HEK293 (cell line): Measurements from ENCODE around the gene ETV6.

ENCODE experiments used
- CTCF ChIA-PET: fragments of 350-600 bp; formaldehyde crosslinking; extraction: SDS; loops from one replicate; lab custom pipeline; 2021; ENCODE audit warnings: antibody characterized with exemption; lab: Yijun Ruan, JAX
- POLR2A ChIA-PET: fragments of 300-600 bp; formaldehyde crosslinking; extraction: SDS; loops from one replicate; lab custom pipeline; 2020; ENCODE audit warnings: antibody characterized with exemption, inconsistent platforms; lab: Yijun Ruan, JAX
- H3K27ac ChIP-seq: fragments of 200-500 bp; sonication (Bioruptor generic); 2 replicates; pipeline ENCODE4 v1.5.1; 2014; ENCODE audit warnings: low read depth, low read length, control low read depth, inconsistent platforms; ENCODE audit errors: extremely low read depth
- H3K36me3 ChIP-seq, 2 experiments: fragments of 200-500 bp in 1 of 2; sonication (Bioruptor generic) in 1 of 2; 1 replicate in 1 of 2; 2 replicates in 1 of 2; pipeline ENCODE4 v1.5.1; 2014 to 2017; ENCODE audit warnings: inconsistent platforms in 2 of 2, low read length in 2 of 2; ENCODE audit not compliant: control insufficient read depth in 2 of 2, insufficient read depth in 1 of 2
- H3K4me1 ChIP-seq: fragments of 200-500 bp; sonication (Bioruptor generic); 2 replicates; pipeline ENCODE4 v1.5.1; 2014; ENCODE audit warnings: mild to moderate bottlenecking, low read length, inconsistent platforms; ENCODE audit not compliant: control insufficient read depth, insufficient read depth
- H3K4me3 ChIP-seq: 2 replicates; pipeline ENCODE4 v1.5.1; 2011; ENCODE audit warnings: low read depth, mild to moderate bottlenecking, control low read depth, low read length, moderate library complexity
- H3K9me3 ChIP-seq: fragments of 200-500 bp; sonication (Bioruptor generic); 2 replicates; pipeline ENCODE4 v1.5.1; 2014; ENCODE audit warnings: low read depth, low read length, inconsistent platforms; ENCODE audit not compliant: control insufficient read depth, insufficient read depth
- GLI4 ChIP-seq: fragments of 450-650 bp; formaldehyde crosslinking; IDR thresholded peaks from 2 replicates; pipeline ENCODE4 v1.5.1; 2016; ENCODE audit warnings: missing biosample characterization, missing genetic modification characterization
- HOXC10 ChIP-seq: sonication (generic); formaldehyde crosslinking; IDR thresholded peaks from 2 replicates; pipeline ENCODE4 v1.8.1; 2023; ENCODE audit warnings: mild to moderate bottlenecking, missing genetic modification reagents
- ZBTB49 ChIP-seq: fragments of 450-650 bp; formaldehyde crosslinking; IDR thresholded peaks from 2 replicates; pipeline ENCODE4 v1.5.1; 2016; ENCODE audit warnings: missing biosample characterization, missing genetic modification characterization, low read depth
- ZBTB8A ChIP-seq: fragments of 450-650 bp; formaldehyde crosslinking; IDR thresholded peaks from 2 replicates; pipeline ENCODE4 v1.5.1; 2016; ENCODE audit warnings: missing biosample characterization, missing genetic modification characterization
- ZNF148 ChIP-seq: fragments of 450-650 bp; formaldehyde crosslinking; IDR thresholded peaks from 2 replicates; pipeline ENCODE4 v1.5.0; 2017; ENCODE audit warnings: missing biosample characterization, missing genetic modification characterization, borderline replicate concordance
- ZNF24 ChIP-seq: fragments of 450-650 bp; formaldehyde crosslinking; IDR thresholded peaks from 2 replicates; pipeline ENCODE4 v1.5.1; 2016; ENCODE audit warnings: missing biosample characterization, missing genetic modification characterization
- ZNF311 ChIP-seq: fragments of 450-650 bp; formaldehyde crosslinking; IDR thresholded peaks from 2 replicates; pipeline ENCODE4 v1.5.1; 2017; ENCODE audit warnings: missing biosample characterization, missing genetic modification characterization, borderline replicate concordance
- ZNF335 ChIP-seq: fragments of 450-650 bp; formaldehyde crosslinking; conservative IDR thresholded peaks from 2 replicates; pipeline ENCODE4 v1.5.1; 2016; ENCODE audit warnings: missing biosample characterization, missing genetic modification characterization
- ZNF354C ChIP-seq: fragments of 450-650 bp; formaldehyde crosslinking; IDR thresholded peaks from 2 replicates; pipeline ENCODE4 v1.5.1; 2016; ENCODE audit warnings: missing biosample characterization, missing genetic modification characterization, low read depth, borderline replicate concordance
- ZNF366 ChIP-seq: fragments of 450-650 bp; formaldehyde crosslinking; conservative IDR thresholded peaks from 2 replicates; pipeline ENCODE4 v1.5.1; 2016; ENCODE audit warnings: missing biosample characterization, missing genetic modification characterization
- ZNF518A ChIP-seq: fragments of 450-650 bp; formaldehyde crosslinking; conservative IDR thresholded peaks from 2 replicates; pipeline ENCODE4 v1.5.1; 2016; ENCODE audit warnings: low read depth, missing biosample characterization, missing genetic modification characterization
- ZNF624 ChIP-seq: fragments of 450-650 bp; formaldehyde crosslinking; IDR thresholded peaks from 2 replicates; pipeline ENCODE4 v1.5.1; 2017; ENCODE audit warnings: missing biosample characterization, missing genetic modification characterization
- ZNF639 ChIP-seq: fragments of 450-650 bp; formaldehyde crosslinking; IDR thresholded peaks from 2 replicates; pipeline ENCODE4 v1.5.1; 2016; ENCODE audit warnings: missing biosample characterization, missing genetic modification characterization
- ZNF677 ChIP-seq: fragments of 450-650 bp; IDR thresholded peaks from 2 replicates; pipeline ENCODE4 v1.5.0; 2018; ENCODE audit warnings: missing biosample characterization, mild to moderate bottlenecking, missing genetic modification characterization, moderate library complexity
- TF ChIP-seq, protein P1 (sequence below): fragments of 450-650 bp; formaldehyde crosslinking; IDR thresholded peaks from 2 replicates; pipeline ENCODE4 v1.5.1; 2017; ENCODE audit warnings: missing biosample characterization, missing genetic modification characterization
- TF ChIP-seq, protein P2 (sequence below): fragments of 450-650 bp; formaldehyde crosslinking; IDR thresholded peaks from 2 replicates; pipeline ENCODE4 v1.5.1; 2017; ENCODE audit warnings: missing biosample characterization, missing genetic modification characterization

Gene ETV6

GRCh38 chr12:11668611-11669010 is 19.1 kb downstream of the ETV6 start (continued):
- TF ChIP-seq ZNF518A (tag by site-specific recombination) (no peak), ZNF677 (tag by site-specific recombination) (no peak), GLI4 (tag by site-specific recombination) (no peak)

DNA sequence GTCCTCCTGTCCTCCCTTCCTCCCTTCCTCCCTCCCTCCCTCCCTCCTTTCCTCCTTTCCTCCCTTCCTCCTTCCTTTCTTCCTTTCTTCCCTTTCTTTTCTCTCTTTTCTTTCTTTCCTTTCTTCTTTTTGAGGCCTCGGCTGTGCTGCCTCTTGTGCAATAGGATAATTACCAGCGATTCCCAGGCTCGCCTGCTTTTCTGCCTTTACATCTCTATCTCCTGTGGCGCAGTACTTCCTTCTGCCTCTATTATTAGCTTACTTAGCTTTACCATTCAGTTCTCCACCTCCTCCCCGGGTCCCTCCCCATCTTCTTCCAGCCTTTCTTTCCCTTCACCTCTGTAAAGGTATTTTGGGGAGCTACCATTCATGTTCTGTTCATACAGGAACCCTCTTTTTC is 19.9 kb downstream of the ETV6 start:
- H3K36me3 ChIP-seq = no peaks in the 10 kb centered on the region
- no peaks in the 10 kb centered on the region for H3K4me1 ChIP-seq
- POLR2A ChIA-PET = no interaction called here
- no peaks in the 10 kb centered on the region for H3K9me3 ChIP-seq
- CTCF ChIA-PET = interaction anchor here (1.0 to 1.1 kb wide), 2 partner anchors 10 to 13 kb away, joined by 3 to 4 read pairs; no protein-coding TSS in a partner anchor
- no peak overlapping the region for H3K4me3 ChIP-seq
- TF ChIP-seq ZBTB49 = no peak
- TF ChIP-seq ZNF366 = peak; percentile 68
- TF ChIP-seq ZBTB8A (tag by site-specific recombination) = no peak
- no peak for TF ChIP-seq ZNF335 (tag by site-specific recombination)
- TF ChIP-seq ZNF639 = no peak
- no peak overlapping the region for H3K27ac ChIP-seq

- ChIA-PET POLR2A (no interaction called here), CTCF (no interaction called here)
- no peaks in the 10 kb centered on the region for H3K4me1 ChIP-seq
- H3K27ac ChIP-seq = no peak overlapping the region
- H3K36me3 ChIP-seq = no peaks in the 10 kb centered on the region
- H3K9me3 ChIP-seq = no peaks in the 10 kb centered on the region
- H3K4me3 ChIP-seq = no peak overlapping the region
- TF ChIP-seq, protein P1, sequence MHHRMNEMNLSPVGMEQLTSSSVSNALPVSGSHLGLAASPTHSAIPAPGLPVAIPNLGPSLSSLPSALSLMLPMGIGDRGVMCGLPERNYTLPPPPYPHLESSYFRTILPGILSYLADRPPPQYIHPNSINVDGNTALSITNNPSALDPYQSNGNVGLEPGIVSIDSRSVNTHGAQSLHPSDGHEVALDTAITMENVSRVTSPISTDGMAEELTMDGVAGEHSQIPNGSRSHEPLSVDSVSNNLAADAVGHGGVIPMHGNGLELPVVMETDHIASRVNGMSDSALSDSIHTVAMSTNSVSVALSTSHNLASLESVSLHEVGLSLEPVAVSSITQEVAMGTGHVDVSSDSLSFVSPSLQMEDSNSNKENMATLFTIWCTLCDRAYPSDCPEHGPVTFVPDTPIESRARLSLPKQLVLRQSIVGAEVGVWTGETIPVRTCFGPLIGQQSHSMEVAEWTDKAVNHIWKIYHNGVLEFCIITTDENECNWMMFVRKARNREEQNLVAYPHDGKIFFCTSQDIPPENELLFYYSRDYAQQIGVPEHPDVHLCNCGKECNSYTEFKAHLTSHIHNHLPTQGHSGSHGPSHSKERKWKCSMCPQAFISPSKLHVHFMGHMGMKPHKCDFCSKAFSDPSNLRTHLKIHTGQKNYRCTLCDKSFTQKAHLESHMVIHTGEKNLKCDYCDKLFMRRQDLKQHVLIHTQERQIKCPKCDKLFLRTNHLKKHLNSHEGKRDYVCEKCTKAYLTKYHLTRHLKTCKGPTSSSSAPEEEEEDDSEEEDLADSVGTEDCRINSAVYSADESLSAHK (tag by site-specific recombination) = no peak
- TF ChIP-seq ZNF24 (tag by site-specific recombination) (no peak), ZNF311 (tag by site-specific recombination) (no peak), ZNF354C (tag by site-specific recombination) (no peak), HOXC10 (no peak), ZNF624 (tag by site-specific recombination) (no peak), ZNF148 (no peak)
- TF ChIP-seq, protein P2, sequence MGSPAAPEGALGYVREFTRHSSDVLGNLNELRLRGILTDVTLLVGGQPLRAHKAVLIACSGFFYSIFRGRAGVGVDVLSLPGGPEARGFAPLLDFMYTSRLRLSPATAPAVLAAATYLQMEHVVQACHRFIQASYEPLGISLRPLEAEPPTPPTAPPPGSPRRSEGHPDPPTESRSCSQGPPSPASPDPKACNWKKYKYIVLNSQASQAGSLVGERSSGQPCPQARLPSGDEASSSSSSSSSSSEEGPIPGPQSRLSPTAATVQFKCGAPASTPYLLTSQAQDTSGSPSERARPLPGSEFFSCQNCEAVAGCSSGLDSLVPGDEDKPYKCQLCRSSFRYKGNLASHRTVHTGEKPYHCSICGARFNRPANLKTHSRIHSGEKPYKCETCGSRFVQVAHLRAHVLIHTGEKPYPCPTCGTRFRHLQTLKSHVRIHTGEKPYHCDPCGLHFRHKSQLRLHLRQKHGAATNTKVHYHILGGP = no peak
Measured at GRCh38 chr12:11672256-11673191, 23.1 kb downstream of the ETV6 start.
